Measurements from ENCODE around the gene TPO.

The TPO gene

DNA sequence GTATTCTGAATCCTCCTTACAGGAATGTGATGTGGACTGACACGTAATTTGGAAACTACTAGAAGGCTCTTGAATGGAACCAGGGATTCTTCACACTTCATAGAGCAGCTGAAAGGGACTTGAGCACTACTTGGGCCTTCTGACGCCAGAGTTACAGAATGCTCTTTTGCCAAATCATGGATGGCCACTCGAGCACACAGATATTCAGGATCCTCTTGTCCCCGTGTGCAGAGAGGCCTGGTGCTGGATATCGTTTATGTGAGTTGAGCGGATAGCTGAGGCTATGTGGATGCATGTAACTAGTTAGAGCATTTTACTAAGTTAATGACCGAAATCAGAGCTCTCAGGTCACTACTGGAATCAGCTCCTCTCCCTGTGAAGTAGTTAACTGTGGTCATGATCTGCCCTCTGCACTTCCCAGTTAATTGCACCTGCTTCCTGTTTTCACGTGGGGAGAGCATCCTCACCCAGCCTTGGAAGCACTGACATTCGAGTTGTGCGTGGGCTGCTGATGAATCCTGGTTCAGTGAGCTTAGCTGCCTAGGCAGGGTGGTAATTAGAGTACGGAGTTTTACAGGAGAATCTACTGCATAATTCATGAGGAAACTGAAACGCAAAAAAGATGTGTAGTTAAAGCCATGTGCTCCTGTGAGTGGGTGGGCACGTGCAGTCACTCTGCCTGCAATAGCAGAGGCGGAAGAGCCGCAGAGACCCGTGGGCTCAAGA, 5.2 kb upstream of the TPO start:
- TF ChIP-seq TAF1 (IDR thresholded peaks at IDR 0.05; ENCODE audit: borderline replicate concordance, insufficient read depth, low read length) (no peak), FOXP2 (optimal IDR thresholded peaks at IDR 0.05; ENCODE audit: borderline replicate concordance, extremely low read depth, extremely low read length, insufficient read depth) (no peak), POLR2AphosphoS5 (IDR thresholded peaks at IDR 0.05; ENCODE audit: low read depth, low read length) (no peak), SIN3A (IDR thresholded peaks at IDR 0.05; ENCODE audit: borderline replicate concordance, insufficient read depth, low read length) (no peak)
- TF ChIP-seq, protein P1, sequence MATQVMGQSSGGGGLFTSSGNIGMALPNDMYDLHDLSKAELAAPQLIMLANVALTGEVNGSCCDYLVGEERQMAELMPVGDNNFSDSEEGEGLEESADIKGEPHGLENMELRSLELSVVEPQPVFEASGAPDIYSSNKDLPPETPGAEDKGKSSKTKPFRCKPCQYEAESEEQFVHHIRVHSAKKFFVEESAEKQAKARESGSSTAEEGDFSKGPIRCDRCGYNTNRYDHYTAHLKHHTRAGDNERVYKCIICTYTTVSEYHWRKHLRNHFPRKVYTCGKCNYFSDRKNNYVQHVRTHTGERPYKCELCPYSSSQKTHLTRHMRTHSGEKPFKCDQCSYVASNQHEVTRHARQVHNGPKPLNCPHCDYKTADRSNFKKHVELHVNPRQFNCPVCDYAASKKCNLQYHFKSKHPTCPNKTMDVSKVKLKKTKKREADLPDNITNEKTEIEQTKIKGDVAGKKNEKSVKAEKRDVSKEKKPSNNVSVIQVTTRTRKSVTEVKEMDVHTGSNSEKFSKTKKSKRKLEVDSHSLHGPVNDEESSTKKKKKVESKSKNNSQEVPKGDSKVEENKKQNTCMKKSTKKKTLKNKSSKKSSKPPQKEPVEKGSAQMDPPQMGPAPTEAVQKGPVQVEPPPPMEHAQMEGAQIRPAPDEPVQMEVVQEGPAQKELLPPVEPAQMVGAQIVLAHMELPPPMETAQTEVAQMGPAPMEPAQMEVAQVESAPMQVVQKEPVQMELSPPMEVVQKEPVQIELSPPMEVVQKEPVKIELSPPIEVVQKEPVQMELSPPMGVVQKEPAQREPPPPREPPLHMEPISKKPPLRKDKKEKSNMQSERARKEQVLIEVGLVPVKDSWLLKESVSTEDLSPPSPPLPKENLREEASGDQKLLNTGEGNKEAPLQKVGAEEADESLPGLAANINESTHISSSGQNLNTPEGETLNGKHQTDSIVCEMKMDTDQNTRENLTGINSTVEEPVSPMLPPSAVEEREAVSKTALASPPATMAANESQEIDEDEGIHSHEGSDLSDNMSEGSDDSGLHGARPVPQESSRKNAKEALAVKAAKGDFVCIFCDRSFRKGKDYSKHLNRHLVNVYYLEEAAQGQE (IDR thresholded peaks at IDR 0.05; ENCODE audit: insufficient read depth in 1 of 2, low read depth in 2 of 2, low read length in 2 of 2), result no peak

DNA sequence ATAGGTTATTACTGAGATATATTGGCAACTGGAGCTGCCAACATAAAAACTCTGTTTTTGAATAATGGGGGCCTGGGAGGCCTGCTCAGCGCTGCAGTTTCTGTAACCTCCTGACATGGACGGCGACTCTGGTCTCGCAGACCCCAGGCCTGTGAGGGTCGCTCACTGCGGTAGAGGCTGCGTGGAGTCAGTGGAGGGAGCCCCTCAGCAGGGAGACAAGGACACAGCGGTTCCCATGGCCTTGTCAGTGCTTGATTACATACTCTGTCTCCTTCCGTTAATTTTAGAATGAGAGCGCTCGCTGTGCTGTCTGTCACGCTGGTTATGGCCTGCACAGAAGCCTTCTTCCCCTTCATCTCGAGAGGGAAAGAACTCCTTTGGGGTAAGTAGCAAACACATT, 858 bp downstream of the TPO start:
- TF ChIP-seq POLR2AphosphoS5 (IDR thresholded peaks at IDR 0.05; ENCODE audit: low read depth, low read length) (no peak), SIN3A (IDR thresholded peaks at IDR 0.05; ENCODE audit: borderline replicate concordance, insufficient read depth, low read length) (no peak), FOXP2 (optimal IDR thresholded peaks at IDR 0.05; ENCODE audit: borderline replicate concordance, extremely low read depth, extremely low read length, insufficient read depth) (no peak), TAF1 (IDR thresholded peaks at IDR 0.05; ENCODE audit: borderline replicate concordance, insufficient read depth, low read length) (no peak)
- TF ChIP-seq, protein P1 (IDR thresholded peaks at IDR 0.05; ENCODE audit: insufficient read depth in 1 of 2, low read depth in 2 of 2, low read length in 2 of 2), result no peak

DNA sequence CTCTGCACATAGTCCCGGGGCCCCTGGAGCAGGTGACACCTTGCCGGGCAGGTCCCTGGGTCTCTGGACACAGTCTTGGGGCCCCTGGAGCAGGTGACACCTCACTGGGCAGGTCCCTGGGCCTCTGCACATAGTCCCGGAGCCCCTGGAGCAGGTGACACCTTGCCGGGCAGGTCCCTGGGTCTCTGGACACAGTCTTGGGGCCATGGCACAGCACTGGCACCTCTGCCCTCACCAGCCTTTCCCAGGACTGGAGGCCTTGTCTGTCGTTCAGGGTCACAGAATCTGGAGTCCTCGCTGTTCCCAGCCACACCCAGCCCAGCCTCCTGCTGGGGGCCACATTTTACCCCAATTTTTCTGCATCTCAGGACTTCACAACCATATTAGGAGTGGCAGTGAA, 2.2 kb downstream of the TPO start:
- no peak for TF ChIP-seq FOXP2 (optimal IDR thresholded peaks at IDR 0.05; ENCODE audit: borderline replicate concordance, extremely low read depth, extremely low read length, insufficient read depth)
- no peak for TF ChIP-seq SIN3A (IDR thresholded peaks at IDR 0.05; ENCODE audit: borderline replicate concordance, insufficient read depth, low read length)
- TF ChIP-seq TAF1 (IDR thresholded peaks at IDR 0.05; ENCODE audit: borderline replicate concordance, insufficient read depth, low read length), result no peak
- no peak for TF ChIP-seq POLR2AphosphoS5 (IDR thresholded peaks at IDR 0.05; ENCODE audit: low read depth, low read length)
- TF ChIP-seq, protein P1 (IDR thresholded peaks at IDR 0.05; ENCODE audit: insufficient read depth in 1 of 2, low read depth in 2 of 2, low read length in 2 of 2), result no peak

DNA sequence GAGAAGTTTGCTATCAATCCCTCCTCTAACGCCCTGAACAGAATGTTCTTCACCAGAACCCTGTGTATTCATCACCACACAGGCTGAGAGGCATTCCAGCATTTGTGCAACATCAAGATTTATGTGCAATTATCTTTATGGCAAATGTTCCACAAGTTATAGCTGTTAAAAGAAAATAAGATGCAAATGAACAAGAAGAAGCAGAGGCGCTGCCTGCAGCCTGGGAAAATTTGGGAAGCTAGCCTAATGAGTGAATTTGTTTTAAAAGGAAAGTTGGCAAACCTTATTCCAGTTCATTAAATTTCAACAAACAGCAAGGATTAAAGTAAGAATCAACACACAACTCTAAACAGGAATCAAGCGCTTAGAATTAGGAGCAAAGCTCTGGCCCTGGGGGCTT, 5.3 kb downstream of the TPO start:
- TF ChIP-seq SIN3A (IDR thresholded peaks at IDR 0.05; ENCODE audit: borderline replicate concordance, insufficient read depth, low read length), result no peak
- TF ChIP-seq, protein P1 (IDR thresholded peaks at IDR 0.05; ENCODE audit: insufficient read depth in 1 of 2, low read depth in 2 of 2, low read length in 2 of 2), result no peak
- TF ChIP-seq FOXP2 (optimal IDR thresholded peaks at IDR 0.05; ENCODE audit: borderline replicate concordance, extremely low read depth, extremely low read length, insufficient read depth), result no peak
- no peak for TF ChIP-seq TAF1 (IDR thresholded peaks at IDR 0.05; ENCODE audit: borderline replicate concordance, insufficient read depth, low read length)
- no peak for TF ChIP-seq POLR2AphosphoS5 (IDR thresholded peaks at IDR 0.05; ENCODE audit: low read depth, low read length)

Data from PFSK-1 (cell line).